Right hindlimb (tissue), 1 donor: Measurements from ENCODE around the gene CRADD.
"Not testable (repeated sequence)": the region's sequence is repeated elsewhere in the genome, so short reads cannot be mapped to it uniquely, and the experiment has no call there.

Experiments
- DNase-seq: peaks from one replicate; pipeline ENCODE4 v3.0.0-alpha.2; 2018

The CRADD gene

GRCh38 chr12:93913845-93914244 is 236.7 kb downstream of the CRADD start:
- DNase-seq: no peak

GRCh38 chr12:93914281-93914680 is 237.1 kb downstream of the CRADD start:
- DNase-seq: no peak

GRCh38 chr12:93915411-93915810 is 238.2 kb downstream of the CRADD start:
- no peak for DNase-seq

GRCh38 chr12:93916402-93916801 is 239.2 kb downstream of the CRADD start:
- DNase-seq: no peak

DNA sequence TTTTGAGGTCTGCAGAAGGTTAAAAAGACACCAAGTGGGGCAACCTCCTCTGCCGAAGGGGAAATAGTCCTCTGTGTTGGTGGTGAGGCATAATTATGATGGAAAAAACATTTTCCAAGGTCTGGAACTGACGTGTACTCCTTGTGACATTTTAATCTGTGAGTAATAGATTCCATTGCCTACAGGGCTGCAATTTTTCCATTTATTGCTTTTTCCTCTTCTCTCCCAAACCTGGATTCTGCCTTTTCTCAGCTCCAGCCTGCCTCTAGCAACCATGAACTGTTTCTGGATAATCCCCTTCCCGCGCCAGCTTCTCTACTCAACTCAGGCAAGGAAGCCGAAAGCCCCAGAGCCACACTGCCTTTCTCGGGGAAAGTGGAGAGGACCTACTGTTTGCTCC is 241.1 kb downstream of the CRADD start:
- no peak for DNase-seq

GRCh38 chr12:93918900-93919299 is 241.7 kb downstream of the CRADD start:
- no peak for DNase-seq

- DNase-seq: no peak
Observed at GRCh38 chr12:93921521-93921920, 244.3 kb downstream of the CRADD start.

DNA sequence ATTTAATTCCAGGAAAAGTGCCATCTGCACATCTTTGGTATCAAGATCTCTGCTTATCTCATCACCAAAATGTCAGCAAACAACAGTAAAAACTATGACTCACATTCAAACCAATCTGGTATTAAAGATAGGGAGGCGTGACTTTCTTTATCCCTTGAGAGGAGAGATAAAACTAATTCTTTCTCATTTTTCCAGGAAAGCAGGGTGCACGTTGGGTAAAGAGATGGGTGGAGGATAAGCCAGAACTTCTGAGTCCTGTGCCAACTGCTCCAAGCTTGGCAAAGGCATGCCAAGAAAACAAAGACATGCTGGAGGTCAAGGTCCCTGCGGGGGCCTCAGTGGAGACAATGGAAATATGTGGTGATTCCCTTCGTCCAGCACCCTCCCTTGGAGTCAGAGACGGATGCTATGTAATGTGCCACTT is 245.4 kb downstream of the CRADD start:
- no peak for DNase-seq

- DNase-seq: no peak
Observed at GRCh38 chr12:93924367-93924766, 247.2 kb downstream of the CRADD start.

DNA sequence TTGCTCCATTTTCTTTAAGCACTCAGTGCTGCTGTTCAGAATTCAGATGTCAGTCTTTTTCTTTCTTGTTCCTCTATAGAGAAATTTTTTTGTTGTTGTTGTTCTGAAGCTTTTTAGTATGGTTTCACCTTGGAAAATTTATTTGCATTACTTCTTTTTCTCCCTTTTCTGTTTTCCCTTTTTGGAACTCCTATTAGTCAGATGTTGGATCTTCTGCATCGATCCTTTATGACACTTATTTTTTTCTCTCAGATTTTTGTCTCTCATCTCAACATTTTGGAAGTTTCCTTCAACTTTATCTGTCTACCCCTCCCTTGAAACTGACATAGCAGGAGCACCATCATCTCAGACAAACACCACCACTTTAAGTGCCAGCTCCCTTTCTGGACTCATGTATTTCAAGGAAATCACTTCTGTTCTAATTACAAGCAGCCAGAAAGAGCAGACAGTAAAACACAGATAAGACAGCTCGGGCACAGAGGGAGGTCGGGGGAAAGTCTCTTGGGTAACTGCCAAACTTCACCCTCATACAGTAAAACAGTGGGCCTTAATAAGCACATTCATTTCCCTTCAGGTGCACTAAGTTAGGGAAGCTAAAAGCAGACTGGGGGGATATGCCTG is 248.5 kb downstream of the CRADD start:
- DNase-seq: no peak

DNA sequence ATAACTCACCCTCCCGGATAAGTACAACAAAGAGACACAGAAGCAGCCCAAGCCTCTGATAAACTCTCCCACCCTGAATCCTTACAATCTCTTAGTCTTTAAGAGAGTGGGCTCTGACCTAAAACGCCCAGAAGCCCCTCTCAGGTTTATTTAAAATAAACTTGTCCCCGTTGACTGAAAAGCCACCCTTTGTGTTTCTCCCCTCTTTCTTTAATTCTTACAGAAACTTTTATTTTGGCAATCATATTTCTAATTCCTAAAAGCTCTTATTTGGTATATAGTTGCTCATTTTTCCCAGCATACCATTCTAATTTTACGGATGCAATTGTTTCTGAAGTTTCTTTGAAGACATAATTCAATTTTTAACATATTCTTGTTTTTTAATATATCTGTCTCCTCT is 249.1 kb downstream of the CRADD start:
- DNase-seq: no peak

- not testable (repeated sequence) for DNase-seq
Observed at GRCh38 chr12:93929081-93929480, 251.9 kb downstream of the CRADD start.

- no peak for DNase-seq
Observed at GRCh38 chr12:93937812-93938211, 260.6 kb downstream of the CRADD start.

DNA sequence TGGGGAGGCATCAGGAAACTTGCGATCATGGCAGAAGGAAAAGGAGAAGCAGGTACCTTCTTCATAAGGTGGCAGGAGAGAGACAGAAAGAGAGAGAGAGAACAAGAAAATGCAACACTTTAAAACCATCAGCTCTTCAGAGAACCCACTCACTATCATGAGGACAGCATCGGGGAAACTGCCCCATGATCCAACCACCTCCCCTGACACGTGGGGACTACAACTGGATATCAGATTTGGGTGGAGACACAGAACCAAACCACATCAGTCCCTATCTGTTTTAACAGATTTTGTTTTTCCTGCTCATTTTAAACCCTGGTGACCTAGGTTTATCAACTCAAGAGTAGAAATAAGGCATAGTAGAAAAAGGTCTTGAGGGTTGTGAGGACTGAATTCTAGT is 261.1 kb downstream of the CRADD start:
- DNase-seq: no peak

- DNase-seq: no peak
Observed at GRCh38 chr12:93938931-93939330, 261.8 kb downstream of the CRADD start.

DNA sequence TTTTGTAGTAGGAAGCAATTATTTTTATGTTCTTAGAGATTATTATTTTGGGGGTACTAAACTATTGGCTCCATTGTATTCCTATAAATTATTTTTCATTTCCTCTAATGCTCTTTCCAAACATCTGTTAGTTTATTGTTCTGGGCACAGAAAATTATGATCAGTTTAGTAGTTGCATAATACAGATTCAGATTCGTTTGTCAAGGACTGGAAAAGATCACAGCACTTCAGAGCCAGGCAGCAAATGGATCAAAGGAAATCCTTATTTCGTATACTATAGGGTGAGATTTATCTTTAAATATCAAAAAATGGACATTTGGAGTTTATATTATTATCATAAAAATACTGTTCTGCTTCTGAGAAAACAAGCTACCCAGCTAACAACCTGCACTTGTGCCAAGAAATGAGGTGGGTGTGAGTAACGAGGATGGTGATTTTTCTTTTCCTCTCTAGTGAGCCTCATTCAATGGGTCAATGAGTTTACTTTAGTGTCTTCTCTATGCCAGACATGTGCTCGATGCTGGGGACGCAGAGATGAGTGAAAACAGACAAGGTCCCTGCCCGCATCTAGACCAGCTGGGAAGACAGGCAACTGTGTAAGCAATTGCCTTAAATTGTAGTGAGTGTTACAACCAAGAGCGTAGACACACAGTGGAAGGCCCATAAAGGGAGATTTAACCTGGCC is 262.6 kb downstream of the CRADD start:
- DNase-seq: no peak

DNA sequence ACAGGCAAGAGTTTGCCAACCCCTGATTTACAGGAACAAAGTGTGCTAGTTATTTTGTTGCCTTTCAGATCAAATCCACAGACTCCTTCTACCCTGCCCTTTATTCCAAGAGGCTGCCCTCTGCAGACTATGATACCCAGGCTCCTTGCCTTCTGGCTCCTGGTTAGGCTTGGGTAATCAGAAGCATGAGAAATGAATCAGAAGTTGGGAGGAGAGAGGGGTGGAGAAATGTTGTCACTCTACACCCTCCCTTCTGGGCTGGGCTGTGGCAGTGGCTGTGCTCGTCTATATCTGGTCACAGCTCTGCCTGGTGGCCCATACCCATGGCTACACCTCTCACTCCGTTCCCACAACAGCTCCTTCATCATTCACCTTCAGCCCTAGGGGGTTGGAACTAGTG is 266.6 kb downstream of the CRADD start:
- no peak for DNase-seq

DNA sequence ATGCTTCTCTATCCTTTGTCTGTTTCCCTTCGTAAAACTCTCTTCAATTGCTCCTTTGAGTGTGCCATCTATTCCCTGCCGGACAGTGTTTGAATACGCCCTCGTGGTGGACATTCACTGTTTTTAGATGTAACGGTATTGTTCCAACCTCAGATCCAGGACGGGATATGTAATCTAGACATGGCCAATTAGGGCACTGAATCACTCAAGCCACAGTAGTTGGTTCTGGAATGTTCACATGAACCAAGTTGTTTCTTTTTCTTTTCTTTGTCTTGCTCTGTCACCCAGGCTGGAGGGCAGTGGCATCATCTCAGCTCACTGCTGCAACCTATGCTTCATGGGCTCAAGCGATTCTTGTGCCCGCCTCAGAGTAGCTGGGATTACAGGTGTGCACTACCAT is 267.0 kb downstream of the CRADD start:
- no peak for DNase-seq
